GM23338 (cell line): ENCODE data around the gene SMPDL3A. TPM values are rescaled to one million over a fixed set of nuclear protein-coding genes. Genes with fewer than 3 reads are reported as not detected.

Experiments
- ATAC-seq: fragments of 200-7000 bp; cut with Tn5 transposase; 3 replicates; pipeline ENCODE4 v1.9.1; 2020
- DNase-seq: peaks from one replicate; pipeline ENCODE4 v3.0.0-alpha.2; 2015; ENCODE audit warnings: low spot score
- H2AFZ ChIP-seq: fragments of 200-600 bp; sonication (generic); 2 replicates; pipeline ENCODE4 v1.8.0; 2016; ENCODE audit warnings: antibody characterized with exemption, mild to moderate bottlenecking, moderate library complexity
- H3F3A ChIP-seq: fragments of 200-600 bp; sonication (generic); replicated peaks from 2 replicates; pipeline ENCODE4 v1.8.0; 2017; ENCODE audit warnings: antibody characterized with exemption, mixed run types, low read depth
- H3K27ac ChIP-seq: fragments of 200-600 bp; sonication (generic); 2 replicates; pipeline ENCODE4 v1.6.1; 2016; ENCODE audit warnings: low read depth
- H3K27me3 ChIP-seq: fragments of 200-600 bp; sonication (generic); 2 replicates; pipeline ENCODE4 v1.8.0; 2016; ENCODE audit warnings: mild to moderate bottlenecking, mixed run types, moderate library complexity; ENCODE audit not compliant: insufficient read depth
- H3K36me3 ChIP-seq: fragments of 200-600 bp; sonication (generic); 2 replicates; pipeline ENCODE4 v1.8.0; 2016; ENCODE audit warnings: mild to moderate bottlenecking; ENCODE audit not compliant: insufficient read depth
- H3K4me1 ChIP-seq: fragments of 200-600 bp; sonication (generic); 2 replicates; pipeline ENCODE4 v1.8.0; 2016; ENCODE audit warnings: mild to moderate bottlenecking, moderate library complexity; ENCODE audit not compliant: insufficient read depth
- H3K4me2 ChIP-seq: fragments of 200-600 bp; sonication (generic); 2 replicates; pipeline ENCODE4 v1.7.1; 2017; ENCODE audit warnings: mixed run types
- H3K4me3 ChIP-seq: fragments of 200-600 bp; sonication (generic); 2 replicates; pipeline ENCODE4 v1.6.1; 2016; ENCODE audit warnings: mixed run types
- H3K79me2 ChIP-seq: fragments of 200-600 bp; sonication (generic); replicated peaks from 2 replicates; pipeline ENCODE4 v1.8.0; 2017; ENCODE audit warnings: mild to moderate bottlenecking; ENCODE audit not compliant: insufficient read depth
- H3K9me2 ChIP-seq: fragments of 200-600 bp; sonication (generic); 2 replicates; pipeline ENCODE4 v1.8.0; 2017; ENCODE audit not compliant: insufficient read depth
- H4K20me1 ChIP-seq: fragments of 200-600 bp; sonication (generic); replicated peaks from 2 replicates; pipeline ENCODE4 v1.8.0; 2017; ENCODE audit warnings: mild to moderate bottlenecking; ENCODE audit not compliant: insufficient read depth
- H3K27ac Mint-ChIP-seq: 2 replicates; pipeline ENCODE4 v1.8.0; 2020; ENCODE audit warnings: inconsistent platforms, mild to moderate bottlenecking, moderate library complexity, mixed read lengths
- H3K27me3 Mint-ChIP-seq: 3 replicates; pipeline ENCODE4 v1.8.0; 2022; ENCODE audit warnings: low read depth, mild to moderate bottlenecking, moderate library complexity, mixed read lengths, inconsistent platforms; ENCODE audit not compliant: insufficient read depth, poor library complexity
- H3K36me3 Mint-ChIP-seq: 3 replicates; pipeline ENCODE4 v1.8.0; 2021; ENCODE audit warnings: low read depth, mild to moderate bottlenecking, inconsistent platforms, moderate library complexity, mixed read lengths
- H3K4me1 Mint-ChIP-seq: 3 replicates; pipeline ENCODE4 v1.8.0; 2020; ENCODE audit warnings: mild to moderate bottlenecking, inconsistent platforms, mixed read lengths
- H3K4me3 Mint-ChIP-seq: 3 replicates; pipeline ENCODE4 v1.8.0; 2021; ENCODE audit warnings: moderate library complexity, mild to moderate bottlenecking, inconsistent platforms, mixed read lengths
- H3K9me3 Mint-ChIP-seq: 3 replicates; pipeline ENCODE4 v1.8.0; 2020; ENCODE audit warnings: moderate library complexity, mild to moderate bottlenecking, inconsistent platforms, mixed read lengths
- CREB1 ChIP-seq: fragments of 250-450 bp; sonication (Bioruptor Pico); IDR thresholded peaks from 2 replicates; pipeline ENCODE4 v1.5.0; 2020; ENCODE audit warnings: low read depth, mild to moderate bottlenecking, moderate library complexity
- EZH2 ChIP-seq: fragments of 200-600 bp; sonication (generic); IDR thresholded peaks from one replicate; pipeline ENCODE4 v1.8.0; 2017; ENCODE audit warnings: antibody characterized with exemption, mild to moderate bottlenecking, low read depth; ENCODE audit not compliant: unreplicated experiment
- EZH2phosphoT487 ChIP-seq: fragments of 200-600 bp; sonication (generic); IDR thresholded peaks from one replicate; pipeline ENCODE4 v1.8.1; 2018; ENCODE audit warnings: antibody characterized with exemption; ENCODE audit not compliant: unreplicated experiment
- NANOG ChIP-seq: IDR thresholded peaks from 2 replicates; pipeline ENCODE4 v1.6.1; 2016; ENCODE audit warnings: antibody characterized with exemption, borderline replicate concordance
- REST ChIP-seq: IDR thresholded peaks from one replicate; pipeline ENCODE4 v1.6.1; 2018; ENCODE audit warnings: antibody characterized with exemption; ENCODE audit not compliant: unreplicated experiment
- ZNF114 ChIP-seq: fragments of 250-450 bp; sonication (Bioruptor Pico); IDR thresholded peaks from 2 replicates; pipeline ENCODE4 v1.5.0; 2020; ENCODE audit warnings: mild to moderate bottlenecking, moderate library complexity
- ZNF462 ChIP-seq: fragments of 250-450 bp; sonication (Bioruptor Pico); IDR thresholded peaks from 2 replicates; pipeline ENCODE4 v1.5.0; 2020; ENCODE audit warnings: mild to moderate bottlenecking, moderate library complexity
- polyA plus RNA-seq: library from polyadenylated mRNA; unstranded; fragments of >200 nt; fragmentation: Nextera tagmentation; extraction: Ambion mirVana; gene quantifications from 2 replicates; pipeline ENCODE4 v1.2.1, GENCODE V29; 2016
- total RNA-seq: library from RNA; depleted of rRNA; stranded (reverse); fragments of >200 nt; shearing (Covaris generic); gene quantifications from 2 replicates; pipeline ENCODE4 v1.2.3, GENCODE V29; 2014
- TF ChIP-seq, protein P1 (sequence below), 2 experiments: fragments of 200-600 bp in 1 of 2; sonication (generic) in 1 of 2; conservative IDR thresholded peaks; 2 replicates each; pipeline versions ENCODE4 v1.5.1 to v1.6.1; 2016 to 2017; ENCODE audit warnings: antibody characterized with exemption in 2 of 2, low read depth in 2 of 2, mild to moderate bottlenecking in 2 of 2, moderate library complexity in 1 of 2
- TF ChIP-seq, protein P2 (sequence below): IDR thresholded peaks from 2 replicates; pipeline ENCODE4 v1.6.1; 2016; ENCODE audit warnings: antibody characterized with exemption

The SMPDL3A gene
- total and polyA plus RNA-seq, 2 experiments from 2014 or later = 3.5 to 6.3 TPM

DNA sequence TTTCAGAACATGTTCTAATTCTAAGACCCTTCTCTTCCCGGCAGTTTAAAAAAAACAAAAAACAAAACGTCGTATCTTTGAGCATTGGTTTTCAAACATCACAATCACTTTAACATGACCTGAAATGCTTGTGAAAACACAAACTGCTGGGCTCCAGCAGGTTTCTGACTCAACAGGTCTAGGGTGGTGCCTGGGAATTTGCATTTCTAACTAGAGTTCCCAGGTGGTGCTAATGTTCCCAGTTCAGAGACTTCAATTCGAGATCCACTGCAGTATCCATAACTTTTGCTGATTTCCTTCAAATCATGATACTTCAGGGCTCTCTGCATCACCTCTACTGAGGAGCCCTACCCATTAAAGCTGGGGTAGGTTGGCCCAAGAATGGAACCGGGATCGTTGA is 850 bp upstream of the SMPDL3A start (continued):
- TF ChIP-seq CREB1 (CRISPR knock-in tag) = no peak
- TF ChIP-seq REST = no peak
- TF ChIP-seq ZNF114 = no peak
- TF ChIP-seq, protein P1, sequence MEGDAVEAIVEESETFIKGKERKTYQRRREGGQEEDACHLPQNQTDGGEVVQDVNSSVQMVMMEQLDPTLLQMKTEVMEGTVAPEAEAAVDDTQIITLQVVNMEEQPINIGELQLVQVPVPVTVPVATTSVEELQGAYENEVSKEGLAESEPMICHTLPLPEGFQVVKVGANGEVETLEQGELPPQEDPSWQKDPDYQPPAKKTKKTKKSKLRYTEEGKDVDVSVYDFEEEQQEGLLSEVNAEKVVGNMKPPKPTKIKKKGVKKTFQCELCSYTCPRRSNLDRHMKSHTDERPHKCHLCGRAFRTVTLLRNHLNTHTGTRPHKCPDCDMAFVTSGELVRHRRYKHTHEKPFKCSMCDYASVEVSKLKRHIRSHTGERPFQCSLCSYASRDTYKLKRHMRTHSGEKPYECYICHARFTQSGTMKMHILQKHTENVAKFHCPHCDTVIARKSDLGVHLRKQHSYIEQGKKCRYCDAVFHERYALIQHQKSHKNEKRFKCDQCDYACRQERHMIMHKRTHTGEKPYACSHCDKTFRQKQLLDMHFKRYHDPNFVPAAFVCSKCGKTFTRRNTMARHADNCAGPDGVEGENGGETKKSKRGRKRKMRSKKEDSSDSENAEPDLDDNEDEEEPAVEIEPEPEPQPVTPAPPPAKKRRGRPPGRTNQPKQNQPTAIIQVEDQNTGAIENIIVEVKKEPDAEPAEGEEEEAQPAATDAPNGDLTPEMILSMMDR (conservative IDR thresholded peaks at IDR 0.05; ENCODE audit: low read depth in 2 of 2) = no peak

DNA sequence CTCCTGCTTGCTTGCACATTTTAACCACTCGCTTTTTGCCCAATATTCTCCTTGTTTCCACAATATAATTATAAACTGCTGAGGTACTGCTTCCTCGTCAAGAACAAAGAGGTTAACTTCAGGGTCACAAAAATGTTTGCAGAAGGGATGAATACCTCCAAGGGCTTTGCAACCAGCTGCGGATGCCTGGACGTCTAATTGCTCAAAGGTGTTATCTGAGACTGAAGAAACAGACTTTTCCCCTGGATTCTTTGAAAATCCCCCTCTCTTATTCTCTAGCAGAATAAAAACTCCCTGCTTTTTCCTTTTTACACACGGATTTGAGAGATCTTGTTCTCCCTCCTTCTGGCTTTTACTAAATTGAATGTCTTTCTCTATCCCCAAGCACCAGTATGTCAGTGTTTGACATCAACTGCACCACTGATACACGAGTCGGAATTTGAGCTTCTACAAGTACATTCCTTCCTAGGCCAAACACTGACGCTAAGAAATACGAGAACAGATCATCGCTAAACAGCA is 336 bp upstream of the SMPDL3A start:
- peak overlapping the region; percentile 88 for H3K4me3 Mint-ChIP-seq
- H3K36me3 ChIP-seq = no peaks in the 10 kb centered on the region
- peak overlapping the region; percentile 83 for H3K4me3 ChIP-seq
- H3K79me2 ChIP-seq = no peaks in the 10 kb centered on the region
- peak overlapping the region; percentile 95 for H2AFZ ChIP-seq
- peaks cover 11% of the 10 kb centered on the region; the same call in 1 of the 2 replicates for H3F3A ChIP-seq
- H3K27me3 Mint-ChIP-seq = peaks cover 20% of the 10 kb centered on the region
- peaks cover 38% of the 10 kb centered on the region for H3K27me3 ChIP-seq
- peak; percentile 13 for DNase-seq
- H3K4me1 ChIP-seq = peaks cover 46% of the 10 kb centered on the region
- H4K20me1 ChIP-seq = no peaks in the 10 kb centered on the region
- H3K9me2 ChIP-seq = no peaks in the 10 kb centered on the region
- no peak for ATAC-seq
- H3K27ac Mint-ChIP-seq = no peak overlapping the region
- peak overlapping the region; percentile 78 for H3K4me2 ChIP-seq
- H3K27ac ChIP-seq = 0 out of 2 replicates have a peak overlapping the region, but pooled peaks have one; percentile 47
- no peaks in the 10 kb centered on the region for H3K9me3 Mint-ChIP-seq
- H3K36me3 Mint-ChIP-seq = no peaks in the 10 kb centered on the region
- H3K4me1 Mint-ChIP-seq = peaks cover 47% of the 10 kb centered on the region
- no peak for TF ChIP-seq EZH2
- no peak for TF ChIP-seq ZNF462 (CRISPR knock-in tag)
- TF ChIP-seq, protein P2, sequence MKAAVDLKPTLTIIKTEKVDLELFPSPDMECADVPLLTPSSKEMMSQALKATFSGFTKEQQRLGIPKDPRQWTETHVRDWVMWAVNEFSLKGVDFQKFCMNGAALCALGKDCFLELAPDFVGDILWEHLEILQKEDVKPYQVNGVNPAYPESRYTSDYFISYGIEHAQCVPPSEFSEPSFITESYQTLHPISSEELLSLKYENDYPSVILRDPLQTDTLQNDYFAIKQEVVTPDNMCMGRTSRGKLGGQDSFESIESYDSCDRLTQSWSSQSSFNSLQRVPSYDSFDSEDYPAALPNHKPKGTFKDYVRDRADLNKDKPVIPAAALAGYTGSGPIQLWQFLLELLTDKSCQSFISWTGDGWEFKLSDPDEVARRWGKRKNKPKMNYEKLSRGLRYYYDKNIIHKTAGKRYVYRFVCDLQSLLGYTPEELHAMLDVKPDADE = no peak
- TF ChIP-seq NANOG = no peak
- TF ChIP-seq EZH2phosphoT487 = no peak
